K562 (cell line): ENCODE measurements around the gene B3GALT4. TPM values are rescaled to one million over a fixed set of nuclear protein-coding genes. Genes with fewer than 3 reads are reported as not detected.

ENCODE experiments used
- ATAC-seq: fragments of 200-7000 bp; cut with Tn5 transposase; 3 replicates; pipeline ENCODE4 v1.9.1; 2020; ENCODE audit warnings: moderate library complexity
- BruUV-seq: library from RNA; stranded (reverse); fragments of 400-500 nt; replicated peaks from 2 replicates; lab custom pipeline; 2021; lab: Mats Ljungman, UMichigan
- CTCF ChIA-PET: fragments of 300-600 bp; formaldehyde crosslinking; extraction: SDS; loops from one replicate; lab custom pipeline; 2021; ENCODE audit warnings: low intra/inter-chr PET ratio; lab: Yijun Ruan, JAX
- POLR2A ChIA-PET: fragments of 300-600, 350-650 bp; sonication (Branson Sonifier 250); formaldehyde crosslinking; extraction: SDS; loops from one replicate; lab custom pipeline; 2021; ENCODE audit warnings: antibody characterized with exemption, inconsistent platforms; lab: Yijun Ruan, JAX
- DNase-seq, 4 experiments: peaks; one replicate each; pipeline versions ENCODE4 v3.0.0 to v3.0.0-alpha.2; 2011 to 2018; ENCODE audit warnings: low spot score in 3 of 4, mixed read lengths in 3 of 4; ENCODE audit errors: extremely low read depth in 1 of 4
- FAIRE-seq: peaks from 2 replicates; lab custom pipeline; 2011; peaks lifted over from hg19 to GRCh38; lab: Jason Lieb, UNC
- H2AFZ ChIP-seq: 2 replicates; pipeline ENCODE4 v1.6.0; 2011; ENCODE audit warnings: low read depth, low read length, control low read depth, inconsistent platforms
- H3K27ac ChIP-seq: fragments of 200-600 bp; 3 replicates; pipeline ENCODE4 v1.8.0; 2011; ENCODE audit warnings: low read depth, mild to moderate bottlenecking, control low read depth, inconsistent platforms, low read length, moderate library complexity, mixed read lengths; ENCODE audit errors: extremely low read depth
- H3K27me3 ChIP-seq, 2 experiments: fragments of 300-600 bp in 1 of 2; 2 replicates in 1 of 2; 3 replicates in 1 of 2; pipeline versions ENCODE4 v1.6.0 to v1.8.0; 2011; ENCODE audit warnings: inconsistent platforms in 2 of 2, low read length in 2 of 2, mild to moderate bottlenecking in 1 of 2, mixed read lengths in 1 of 2, moderate library complexity in 1 of 2; ENCODE audit not compliant: control insufficient read depth in 2 of 2, insufficient read depth in 2 of 2
- H3K36me3 ChIP-seq: fragments of 300-600 bp; 3 replicates; pipeline ENCODE4 v1.8.0; 2011; ENCODE audit warnings: mild to moderate bottlenecking, low read length, inconsistent platforms; ENCODE audit not compliant: control insufficient read depth, insufficient read depth
- H3K4me1 ChIP-seq, 2 experiments: fragments of 200-600 bp in 1 of 2; replicated peaks in 1 of 2; 2 replicates in 1 of 2; 3 replicates in 1 of 2; pipeline versions ENCODE4 v1.5.1 to v1.8.0; 2011; ENCODE audit warnings: inconsistent platforms in 2 of 2, low read length in 2 of 2, mild to moderate bottlenecking in 1 of 2, mixed read lengths in 1 of 2, moderate library complexity in 1 of 2; ENCODE audit not compliant: control insufficient read depth in 2 of 2, insufficient read depth in 2 of 2
- H3K4me2 ChIP-seq: 2 replicates; pipeline ENCODE4 v1.6.1; 2011; ENCODE audit warnings: low read length, control low read depth, inconsistent platforms, mixed read lengths; ENCODE audit not compliant: insufficient read depth
- H3K4me3 ChIP-seq: fragments of 200-600 bp; sonication (generic), shearing (Covaris generic); 2 replicates; pipeline ENCODE4 v1.5.1; 2016; ENCODE audit warnings: control low read depth, inconsistent platforms
- H3K79me2 ChIP-seq: fragments of 200-600 bp; 3 replicates; pipeline ENCODE4 v1.8.0; 2011; ENCODE audit warnings: low read length, inconsistent platforms; ENCODE audit not compliant: control insufficient read depth, insufficient read depth
- H3K9ac ChIP-seq, 2 experiments: 2 replicates each; pipeline versions ENCODE4 v1.6.0 to v1.6.1; 2011; ENCODE audit warnings: low read depth in 2 of 2, low read length in 2 of 2, control low read depth in 1 of 2, inconsistent platforms in 1 of 2, mild to moderate bottlenecking in 1 of 2, mixed read lengths in 1 of 2; ENCODE audit not compliant: insufficient read depth in 1 of 2
- H3K9me1 ChIP-seq: one replicate; pipeline ENCODE4 v1.6.0; 2011; ENCODE audit warnings: inconsistent platforms, mild to moderate bottlenecking, low read length, moderate library complexity; ENCODE audit not compliant: control insufficient read depth, insufficient read depth
- H3K9me3 ChIP-seq: replicated peaks from 2 replicates; pipeline ENCODE4 v1.5.1; 2011; ENCODE audit warnings: low read depth, low read length, inconsistent platforms; ENCODE audit not compliant: control insufficient read depth, insufficient read depth
- H4K20me1 ChIP-seq: replicated peaks from 2 replicates; pipeline ENCODE4 v1.6.1; 2011; ENCODE audit warnings: low read length, inconsistent platforms, mixed read lengths; ENCODE audit not compliant: control insufficient read depth, insufficient read depth
- CCNT2 ChIP-seq: IDR thresholded peaks from 2 replicates; pipeline ENCODE4 v1.6.1; 2011; ENCODE audit warnings: borderline replicate concordance, low read depth, mild to moderate bottlenecking, moderate library complexity, mixed read lengths, low read length; ENCODE audit not compliant: insufficient read length; ENCODE audit errors: extremely low read depth
- POLR2A ChIP-seq: fragments of 450-650 bp; conservative IDR thresholded peaks from 2 replicates; pipeline ENCODE4 v1.6.1; 2016
- SNIP1 ChIP-seq: fragments of 450-650 bp; IDR thresholded peaks from 2 replicates; pipeline ENCODE4 v1.7.1; 2017; ENCODE audit warnings: low read depth, mild to moderate bottlenecking
- ZNF143 ChIP-seq: sonication (generic); formaldehyde crosslinking; IDR thresholded peaks from 2 replicates; pipeline ENCODE4 v1.9.0; 2022; ENCODE audit warnings: mild to moderate bottlenecking, missing genetic modification reagents
- WGBS: fragments of 100-300 bp; shearing (Covaris generic); methylation state at CpG from one replicate; pipeline ENCODE4 v1.1.6; 2016; ENCODE audit warnings: low coverage, mixed read lengths; ENCODE audit not compliant: insufficient coverage; ENCODE audit errors: missing lambda C conversion rate; 5-methylcytosine and 5-hydroxymethylcytosine counted together
- in situ Hi-C: fragments of 300-500 bp; cut with MboI; formaldehyde crosslinking; loops from 4 replicates; pipeline ENCODE4 v1.15.0; 2018; ENCODE audit warnings: inconsistent platforms, mixed read lengths
- intact Hi-C: fragments of 100-400 bp; cut with micrococcal nuclease; formaldehyde crosslinking; loops from 2 replicates; pipeline ENCODE4 v1.14.2; 2022
- polyA plus RNA-seq, 8 experiments: library from polyadenylated mRNA; depleted of rRNA in 4 of 8; stranded (reverse) in 5 of 8; unstranded in 3 of 8; fragments of >200 nt; fragmentation: Nextera tagmentation in 2 of 8; fragmentation: Illumina TruSeq in 1 of 8; extraction: Ambion mirVana in 2 of 8; extraction: Trizol in 1 of 8; gene quantifications; 2 replicates each; pipeline versions ENCODE4 v1.2.1 to v1.2.3, GENCODE V29; 2011 to 2014; ENCODE audit warnings: inconsistent platforms in 1 of 8, missing spikeins in 1 of 8
- total RNA-seq, 7 experiments: library from RNA; depleted of rRNA in 6 of 7; stranded (reverse); fragments of >200 nt in 6 of 7; fragmentation: Illumina TruSeq in 2 of 7; extraction: Trizol in 2 of 7; gene quantifications; 2 replicates each; pipeline versions ENCODE4 v1.2.1 to v1.2.3, GENCODE V29; 2011 to 2021; ENCODE audit warnings: low replicate concordance in 1 of 7
- TF ChIP-seq, protein P1 (sequence below), 2 experiments: fragments of 450-650 bp; conservative IDR thresholded peaks; 2 replicates each; pipeline ENCODE4 v1.6.1; 2017; ENCODE audit warnings: mild to moderate bottlenecking in 2 of 2, moderate library complexity in 2 of 2
- TF ChIP-seq, protein P2 (sequence below): fragments of 200-800 bp; sonication (Bioruptor generic); IDR thresholded peaks from 2 replicates; pipeline ENCODE4 v1.6.1; 2017; ENCODE audit warnings: missing genetic modification characterization, missing compliant biosample characterization
- TF ChIP-seq, protein P3 (sequence below): sonication (generic); formaldehyde crosslinking; IDR thresholded peaks from 2 replicates; pipeline ENCODE4 v1.8.1; 2023; ENCODE audit warnings: mild to moderate bottlenecking, missing genetic modification reagents
- TF ChIP-seq, protein P4 (sequence below): fragments of 450-650 bp; formaldehyde crosslinking; IDR thresholded peaks from 2 replicates; pipeline ENCODE4 v1.4.0; 2022; ENCODE audit warnings: missing genetic modification characterization
- TF ChIP-seq, protein P5 (sequence below): fragments of 450-650 bp; formaldehyde crosslinking; conservative IDR thresholded peaks from 2 replicates; pipeline ENCODE4 v1.4.0; 2022; ENCODE audit warnings: mild to moderate bottlenecking, missing genetic modification characterization
- TF ChIP-seq, protein P6 (sequence below): fragments of 450-650 bp; formaldehyde crosslinking; IDR thresholded peaks from 2 replicates; pipeline ENCODE4 v1.4.0; 2022; ENCODE audit warnings: missing genetic modification characterization

Gene B3GALT4
- total and polyA plus RNA-seq, 9 of the 15 experiments (the other 6 are each of a cell fraction or from before 2014, with no cell fraction given), result 0.11 to 1.3 (median 0.53) TPM; not detected in 1

DNA sequence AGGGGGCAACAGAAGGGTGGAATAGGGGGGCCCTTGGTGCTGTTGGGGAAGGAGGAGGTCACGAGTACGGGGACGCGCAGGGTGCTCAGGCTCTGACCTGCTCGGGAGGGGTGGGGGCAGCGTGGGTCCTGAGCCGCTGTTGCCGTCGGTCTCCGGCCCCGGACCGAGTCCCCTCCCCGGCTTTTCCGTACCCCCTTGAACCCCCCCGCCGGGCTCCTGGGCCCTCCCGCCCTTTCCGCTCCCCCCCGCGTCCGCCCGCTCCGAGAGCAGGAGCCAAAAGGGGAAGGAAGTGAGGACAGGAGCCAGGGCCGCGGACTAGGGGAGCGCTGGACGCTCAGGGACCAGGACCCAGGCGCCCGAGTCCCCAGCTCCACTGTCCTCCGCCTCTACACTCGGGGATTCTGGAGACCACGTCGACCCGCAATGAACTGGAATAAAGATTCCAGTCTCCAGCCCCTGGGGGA is 21.9 kb downstream of the B3GALT4 start, which contains the start of gene RGL2:
TSS of gene RGL2 (minus strand) at position 170 of the 464 bp plus-strand sequence. CDS start 332 bp downstream, outside the sequence.
- H3K9me1 ChIP-seq, result peaks cover 5% of the 10 kb centered on the region
- peaks cover 50% of the 10 kb centered on the region for H3K79me2 ChIP-seq
- no TSS peak for BruUV-seq
- H2AFZ ChIP-seq, result peak within 1 kb of the TSS; percentile 76
- H3K27me3 ChIP-seq, result no peaks in the 10 kb centered on the region
- H3K9me3 ChIP-seq, result no peaks in the 10 kb centered on the region
- POLR2A ChIA-PET, result interaction anchor here (0.6 to 3.8 kb wide), 20 partner anchors 8 to 519 kb away, joined by 3 to 36 read pairs (median 4); partner anchors contain the start of genes B3GALT4, PFDN6, TAPBP and WDR46
- peak within 1 kb of the TSS; percentile 64 for H3K4me3 ChIP-seq
- H3K4me2 ChIP-seq, result peak within 1 kb of the TSS; percentile 95
- ATAC-seq, result peak; percentile 72
- H3K9ac ChIP-seq, result peak within 1 kb of the TSS; percentile 94 to 98
- H4K20me1 ChIP-seq, result peaks cover 5% of the 10 kb centered on the region; the same call in 1 of the 2 replicates
- in situ Hi-C loops (no loop called here), intact Hi-C loops (loop anchor here (1.0 to 5.0 kb wide), 5 partner anchors 14 to 128 kb away; partner anchors contain the start of genes KIFC1 and PHF1)
- peaks cover 54% of the 10 kb centered on the region for H3K36me3 ChIP-seq
- WGBS, result 1% methylated on average over 16 of the region's 34 CpGs
- peak within 1 kb of the TSS; percentile 94 for H3K27ac ChIP-seq
- peaks cover 11 to 39% of the 10 kb centered on the region in 2 experiments for H3K4me1 ChIP-seq
- peak; percentile 81 to 88 (median 83) for DNase-seq
- FAIRE-seq, result no peak
- CTCF ChIA-PET, result interaction anchor here (2.4 kb wide), 1 partner anchor 19 kb away, joined by 20 read pairs; no protein-coding TSS in a partner anchor
- TF ChIP-seq CCNT2, result peak; percentile 51
- no peak for TF ChIP-seq ZNF143 (CRISPR knock-in tag)
- no peak for TF ChIP-seq POLR2A
- TF ChIP-seq, protein P1, sequence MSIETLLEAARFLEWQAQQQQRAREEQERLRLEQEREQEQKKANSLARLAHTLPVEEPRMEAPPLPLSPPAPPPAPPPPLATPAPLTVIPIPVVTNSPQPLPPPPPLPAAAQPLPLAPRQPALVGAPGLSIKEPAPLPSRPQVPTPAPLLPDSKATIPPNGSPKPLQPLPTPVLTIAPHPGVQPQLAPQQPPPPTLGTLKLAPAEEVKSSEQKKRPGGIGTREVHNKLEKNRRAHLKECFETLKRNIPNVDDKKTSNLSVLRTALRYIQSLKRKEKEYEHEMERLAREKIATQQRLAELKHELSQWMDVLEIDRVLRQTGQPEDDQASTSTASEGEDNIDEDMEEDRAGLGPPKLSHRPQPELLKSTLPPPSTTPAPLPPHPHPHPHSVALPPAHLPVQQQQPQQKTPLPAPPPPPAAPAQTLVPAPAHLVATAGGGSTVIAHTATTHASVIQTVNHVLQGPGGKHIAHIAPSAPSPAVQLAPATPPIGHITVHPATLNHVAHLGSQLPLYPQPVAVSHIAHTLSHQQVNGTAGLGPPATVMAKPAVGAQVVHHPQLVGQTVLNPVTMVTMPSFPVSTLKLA (conservative IDR thresholded peaks at IDR 0.05), result no peak
- TF ChIP-seq, protein P2, sequence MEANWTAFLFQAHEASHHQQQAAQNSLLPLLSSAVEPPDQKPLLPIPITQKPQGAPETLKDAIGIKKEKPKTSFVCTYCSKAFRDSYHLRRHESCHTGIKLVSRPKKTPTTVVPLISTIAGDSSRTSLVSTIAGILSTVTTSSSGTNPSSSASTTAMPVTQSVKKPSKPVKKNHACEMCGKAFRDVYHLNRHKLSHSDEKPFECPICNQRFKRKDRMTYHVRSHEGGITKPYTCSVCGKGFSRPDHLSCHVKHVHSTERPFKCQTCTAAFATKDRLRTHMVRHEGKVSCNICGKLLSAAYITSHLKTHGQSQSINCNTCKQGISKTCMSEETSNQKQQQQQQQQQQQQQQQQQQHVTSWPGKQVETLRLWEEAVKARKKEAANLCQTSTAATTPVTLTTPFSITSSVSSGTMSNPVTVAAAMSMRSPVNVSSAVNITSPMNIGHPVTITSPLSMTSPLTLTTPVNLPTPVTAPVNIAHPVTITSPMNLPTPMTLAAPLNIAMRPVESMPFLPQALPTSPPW (CRISPR knock-in tag), result peak; percentile 99
- TF ChIP-seq, protein P3, sequence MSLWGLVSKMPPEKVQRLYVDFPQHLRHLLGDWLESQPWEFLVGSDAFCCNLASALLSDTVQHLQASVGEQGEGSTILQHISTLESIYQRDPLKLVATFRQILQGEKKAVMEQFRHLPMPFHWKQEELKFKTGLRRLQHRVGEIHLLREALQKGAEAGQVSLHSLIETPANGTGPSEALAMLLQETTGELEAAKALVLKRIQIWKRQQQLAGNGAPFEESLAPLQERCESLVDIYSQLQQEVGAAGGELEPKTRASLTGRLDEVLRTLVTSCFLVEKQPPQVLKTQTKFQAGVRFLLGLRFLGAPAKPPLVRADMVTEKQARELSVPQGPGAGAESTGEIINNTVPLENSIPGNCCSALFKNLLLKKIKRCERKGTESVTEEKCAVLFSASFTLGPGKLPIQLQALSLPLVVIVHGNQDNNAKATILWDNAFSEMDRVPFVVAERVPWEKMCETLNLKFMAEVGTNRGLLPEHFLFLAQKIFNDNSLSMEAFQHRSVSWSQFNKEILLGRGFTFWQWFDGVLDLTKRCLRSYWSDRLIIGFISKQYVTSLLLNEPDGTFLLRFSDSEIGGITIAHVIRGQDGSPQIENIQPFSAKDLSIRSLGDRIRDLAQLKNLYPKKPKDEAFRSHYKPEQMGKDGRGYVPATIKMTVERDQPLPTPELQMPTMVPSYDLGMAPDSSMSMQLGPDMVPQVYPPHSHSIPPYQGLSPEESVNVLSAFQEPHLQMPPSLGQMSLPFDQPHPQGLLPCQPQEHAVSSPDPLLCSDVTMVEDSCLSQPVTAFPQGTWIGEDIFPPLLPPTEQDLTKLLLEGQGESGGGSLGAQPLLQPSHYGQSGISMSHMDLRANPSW (CRISPR knock-in tag), result peak; percentile 53; the same call in 1 of the 2 replicates
- 0 out of 2 replicates have a peak, but pooled peaks have one; percentile 22 for TF ChIP-seq SNIP1
- TF ChIP-seq, protein P4, sequence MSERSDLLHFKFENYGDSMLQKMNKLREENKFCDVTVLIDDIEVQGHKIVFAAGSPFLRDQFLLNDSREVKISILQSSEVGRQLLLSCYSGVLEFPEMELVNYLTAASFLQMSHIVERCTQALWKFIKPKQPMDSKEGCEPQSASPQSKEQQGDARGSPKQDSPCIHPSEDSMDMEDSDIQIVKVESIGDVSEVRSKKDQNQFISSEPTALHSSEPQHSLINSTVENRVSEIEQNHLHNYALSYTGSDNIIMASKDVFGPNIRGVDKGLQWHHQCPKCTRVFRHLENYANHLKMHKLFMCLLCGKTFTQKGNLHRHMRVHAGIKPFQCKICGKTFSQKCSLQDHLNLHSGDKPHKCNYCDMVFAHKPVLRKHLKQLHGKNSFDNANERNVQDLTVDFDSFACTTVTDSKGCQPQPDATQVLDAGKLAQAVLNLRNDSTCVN, result peak; percentile 86
- TF ChIP-seq, protein P5, sequence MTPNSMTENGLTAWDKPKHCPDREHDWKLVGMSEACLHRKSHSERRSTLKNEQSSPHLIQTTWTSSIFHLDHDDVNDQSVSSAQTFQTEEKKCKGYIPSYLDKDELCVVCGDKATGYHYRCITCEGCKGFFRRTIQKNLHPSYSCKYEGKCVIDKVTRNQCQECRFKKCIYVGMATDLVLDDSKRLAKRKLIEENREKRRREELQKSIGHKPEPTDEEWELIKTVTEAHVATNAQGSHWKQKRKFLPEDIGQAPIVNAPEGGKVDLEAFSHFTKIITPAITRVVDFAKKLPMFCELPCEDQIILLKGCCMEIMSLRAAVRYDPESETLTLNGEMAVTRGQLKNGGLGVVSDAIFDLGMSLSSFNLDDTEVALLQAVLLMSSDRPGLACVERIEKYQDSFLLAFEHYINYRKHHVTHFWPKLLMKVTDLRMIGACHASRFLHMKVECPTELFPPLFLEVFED (CRISPR knock-in tag), result peak; percentile 68
- TF ChIP-seq, protein P6, sequence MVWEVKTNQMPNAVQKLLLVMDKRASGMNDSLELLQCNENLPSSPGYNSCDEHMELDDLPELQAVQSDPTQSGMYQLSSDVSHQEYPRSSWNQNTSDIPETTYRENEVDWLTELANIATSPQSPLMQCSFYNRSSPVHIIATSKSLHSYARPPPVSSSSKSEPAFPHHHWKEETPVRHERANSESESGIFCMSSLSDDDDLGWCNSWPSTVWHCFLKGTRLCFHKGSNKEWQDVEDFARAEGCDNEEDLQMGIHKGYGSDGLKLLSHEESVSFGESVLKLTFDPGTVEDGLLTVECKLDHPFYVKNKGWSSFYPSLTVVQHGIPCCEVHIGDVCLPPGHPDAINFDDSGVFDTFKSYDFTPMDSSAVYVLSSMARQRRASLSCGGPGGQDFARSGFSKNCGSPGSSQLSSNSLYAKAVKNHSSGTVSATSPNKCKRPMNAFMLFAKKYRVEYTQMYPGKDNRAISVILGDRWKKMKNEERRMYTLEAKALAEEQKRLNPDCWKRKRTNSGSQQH, result peak; percentile 65; the same call in 1 of the 2 replicates
